NCI-H748 (cell line): ENCODE data around the gene ARFGAP2.

Experiments used
- DNase-seq: peaks from one replicate; lab custom pipeline; 2025; ENCODE audit not compliant: unreplicated experiment; lab: John Stamatoyannopoulos, UW

The ARFGAP2 gene

GRCh38 chr11:47187723-47188122 lies 11.0 kb upstream of the ARFGAP2 start:
- DNase-seq: no peak

- peak; percentile 53 for DNase-seq
Observed at GRCh38 chr11:47186700-47187695, 10.3 kb upstream of the ARFGAP2 start.

GRCh38 chr11:47186076-47186699 lies 9.5 kb upstream of the ARFGAP2 start, which contains the start of gene PACSIN3:
TSS of gene PACSIN3 (minus strand) at chr11:47186434. CDS start at chr11:47182727, 3,707 bp downstream.
- DNase-seq: peak; percentile 54

GRCh38 chr11:47185305-47186075 lies 8.8 kb upstream of the ARFGAP2 start:
- DNase-seq: peak; percentile 42

GRCh38 chr11:47184711-47185304 lies 8.1 kb upstream of the ARFGAP2 start:
- no peak for DNase-seq

- no peak for DNase-seq
Observed at GRCh38 chr11:47183969-47184368, 7.3 kb upstream of the ARFGAP2 start.

- no peak for DNase-seq
Observed at GRCh38 chr11:47183031-47183856, 6.6 kb upstream of the ARFGAP2 start.

GRCh38 chr11:47182380-47182779 lies 5.7 kb upstream of the ARFGAP2 start:
- no peak for DNase-seq

- DNase-seq: no peak
Observed at GRCh38 chr11:47181271-47181670, 4.6 kb upstream of the ARFGAP2 start.

- no peak for DNase-seq
Observed at GRCh38 chr11:47180006-47180787, 3.5 kb upstream of the ARFGAP2 start.

GRCh38 chr11:47179655-47179991 lies 2.9 kb upstream of the ARFGAP2 start:
- peak; percentile 49 for DNase-seq

GRCh38 chr11:47178737-47179654 lies 2.3 kb upstream of the ARFGAP2 start:
- DNase-seq: no peak

- no peak for DNase-seq
Observed at GRCh38 chr11:47178316-47178715, 1.6 kb upstream of the ARFGAP2 start.

GRCh38 chr11:47177846-47178245 lies 1.2 kb upstream of the ARFGAP2 start:
- DNase-seq: no peak

- DNase-seq: peak; percentile 78
Observed at GRCh38 chr11:47177229-47177845, 658 bp upstream of the ARFGAP2 start.

GRCh38 chr11:47175746-47176327 lies 842 bp downstream of the ARFGAP2 start:
- no peak for DNase-seq

GRCh38 chr11:47172740-47173336 lies 3.8 kb downstream of the ARFGAP2 start:
- DNase-seq: no peak
